Measurements from ENCODE around the gene HOXB2. TPM values are rescaled to one million over a fixed set of nuclear protein-coding genes. Genes with fewer than 3 reads are reported as not detected.

The HOXB2 gene
- total RNA-seq: 1 to 10 TPM; 2.5 to 7.0 TPM
- long read RNA-seq: 0 reads

DNA sequence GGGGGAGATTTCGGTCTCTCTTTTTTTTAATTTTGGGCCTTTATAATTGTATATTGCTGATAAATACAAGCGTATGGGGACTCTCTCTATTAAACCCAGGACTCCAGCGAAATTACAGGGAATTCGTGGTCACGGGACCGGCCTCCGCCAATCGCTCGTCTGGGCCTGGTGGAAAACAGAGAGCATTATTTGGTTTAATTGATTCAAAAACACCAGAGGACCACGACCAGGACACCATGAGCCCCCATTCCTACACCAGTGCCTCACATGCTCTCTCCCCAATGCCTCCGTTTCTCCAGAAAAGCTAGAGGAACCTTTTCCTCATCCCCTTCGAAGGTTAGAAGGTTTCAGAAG lies at the start of gene HOXB2:
HOXB2 (minus strand) TSS at position 88 of the 354 bp plus-strand sequence. CDS start 198 bp downstream, outside the sequence.
- no peak for DNase-seq
- intact Hi-C loops (cut with DNase I, micrococcal nuclease): no loop called here
- no peak for ATAC-seq

DNA sequence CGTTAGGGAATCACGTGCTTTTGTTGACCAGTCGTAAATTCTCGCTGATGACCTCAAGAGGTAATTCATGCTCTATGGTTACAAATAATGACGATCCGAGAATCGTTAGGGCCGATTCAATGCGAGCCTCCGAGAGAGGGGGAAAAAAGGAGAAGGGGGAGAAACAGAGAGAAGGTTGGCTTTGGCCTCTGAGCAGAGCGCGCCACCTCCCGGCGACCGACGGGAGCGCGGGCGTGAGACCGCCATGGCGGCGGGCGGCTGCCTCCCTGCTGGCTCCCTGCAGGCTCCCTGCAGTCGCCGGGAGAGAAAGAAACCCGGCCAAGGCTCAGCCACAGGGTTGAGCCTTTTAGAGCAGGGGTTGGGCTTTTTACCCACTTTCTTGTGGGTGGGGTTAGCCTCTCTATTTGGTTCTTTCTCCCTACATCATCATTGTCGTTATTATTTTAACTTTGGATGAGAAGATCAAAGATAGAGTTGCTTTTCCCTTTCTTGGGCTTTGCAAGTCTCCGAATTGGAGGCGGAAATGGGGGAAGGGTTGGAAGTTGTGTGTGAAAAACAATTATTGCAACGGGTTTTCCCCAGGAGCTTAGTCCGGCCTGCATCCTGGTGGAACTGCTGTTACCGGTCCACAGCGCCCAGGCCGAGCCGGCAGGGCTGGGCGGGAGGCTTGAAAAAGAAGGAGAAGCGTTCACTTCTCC lies 49.1 kb upstream of the HOXB2 start:
- intact Hi-C loops (cut with DNase I, micrococcal nuclease): no loop called here
- no peak for ATAC-seq
- DNase-seq: peak in 1 of 2 donors; percentile 75

DNA sequence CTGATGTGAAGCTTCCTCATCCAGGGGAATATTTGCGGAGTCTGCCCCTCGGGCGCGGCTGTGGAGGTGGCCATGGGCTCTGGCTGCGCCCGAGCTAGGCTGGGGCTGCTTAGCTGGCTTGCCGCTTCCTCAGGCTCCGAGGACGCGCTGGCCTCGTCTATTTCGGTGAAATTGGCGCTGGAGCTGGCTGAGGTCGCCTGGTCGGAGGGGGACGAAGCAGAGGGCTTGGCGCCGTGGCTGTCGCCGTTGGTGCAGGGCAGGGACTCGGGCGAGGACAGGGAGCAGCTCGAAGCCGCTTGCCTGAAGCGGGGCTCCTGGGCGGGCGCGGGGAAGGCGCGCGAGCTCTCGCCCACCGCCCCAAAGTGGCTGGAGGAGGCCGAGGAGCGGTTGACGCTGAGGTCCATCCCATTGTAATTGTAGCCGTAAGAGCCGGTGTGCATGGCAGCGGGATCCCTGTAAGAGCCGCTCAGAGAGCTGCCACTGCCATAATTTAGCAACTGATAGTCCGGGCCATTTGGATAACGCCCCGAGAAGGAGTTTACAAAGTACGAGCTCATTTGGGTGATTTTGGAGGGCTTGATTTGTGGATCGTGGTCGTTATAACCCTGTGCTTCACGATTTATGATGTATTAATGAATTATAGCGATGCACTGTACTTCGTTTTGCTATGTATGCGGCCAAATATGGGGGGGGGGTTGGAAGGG lies 48.4 kb upstream of the HOXB2 start, which contains the start of gene HOXB5:
HOXB5 (minus strand) TSS at position 654 of the 704 bp plus-strand sequence; CDS start at position 557, 97 bp downstream.
- ATAC-seq (no peak), DNase-seq (no peak)
- intact Hi-C loops (cut with DNase I, micrococcal nuclease): no loop called here

GRCh38 chr17:48592577-48592976 lies 47.7 kb upstream of the HOXB2 start:
- intact Hi-C loops (cut with DNase I, micrococcal nuclease): no loop called here
- no peak for ATAC-seq
- DNase-seq: no peak

DNA sequence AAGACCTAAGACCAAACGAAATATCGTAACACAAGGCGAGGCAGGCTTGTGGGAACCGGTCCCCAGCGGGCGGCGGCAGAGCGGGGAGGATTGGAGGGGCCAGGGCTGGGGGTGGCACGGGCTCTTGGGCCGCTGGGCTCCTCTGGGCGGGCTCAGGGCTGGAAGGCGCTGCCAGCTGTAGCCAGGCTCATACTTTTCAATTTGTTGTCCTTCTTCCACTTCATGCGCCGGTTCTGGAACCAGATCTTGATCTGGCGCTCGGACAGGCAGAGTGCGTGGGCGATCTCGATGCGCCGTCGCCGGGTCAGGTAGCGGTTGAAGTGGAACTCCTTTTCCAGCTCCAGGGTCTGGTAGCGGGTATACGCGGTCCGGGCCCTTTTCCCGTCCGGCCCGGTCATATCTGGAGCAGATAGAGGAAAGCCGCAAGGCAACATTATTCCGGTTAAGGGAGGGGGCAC lies 47.2 kb upstream of the HOXB2 start:
- intact Hi-C loops (cut with DNase I, micrococcal nuclease): no loop called here
- no peak for ATAC-seq
- no peak for DNase-seq

DNA sequence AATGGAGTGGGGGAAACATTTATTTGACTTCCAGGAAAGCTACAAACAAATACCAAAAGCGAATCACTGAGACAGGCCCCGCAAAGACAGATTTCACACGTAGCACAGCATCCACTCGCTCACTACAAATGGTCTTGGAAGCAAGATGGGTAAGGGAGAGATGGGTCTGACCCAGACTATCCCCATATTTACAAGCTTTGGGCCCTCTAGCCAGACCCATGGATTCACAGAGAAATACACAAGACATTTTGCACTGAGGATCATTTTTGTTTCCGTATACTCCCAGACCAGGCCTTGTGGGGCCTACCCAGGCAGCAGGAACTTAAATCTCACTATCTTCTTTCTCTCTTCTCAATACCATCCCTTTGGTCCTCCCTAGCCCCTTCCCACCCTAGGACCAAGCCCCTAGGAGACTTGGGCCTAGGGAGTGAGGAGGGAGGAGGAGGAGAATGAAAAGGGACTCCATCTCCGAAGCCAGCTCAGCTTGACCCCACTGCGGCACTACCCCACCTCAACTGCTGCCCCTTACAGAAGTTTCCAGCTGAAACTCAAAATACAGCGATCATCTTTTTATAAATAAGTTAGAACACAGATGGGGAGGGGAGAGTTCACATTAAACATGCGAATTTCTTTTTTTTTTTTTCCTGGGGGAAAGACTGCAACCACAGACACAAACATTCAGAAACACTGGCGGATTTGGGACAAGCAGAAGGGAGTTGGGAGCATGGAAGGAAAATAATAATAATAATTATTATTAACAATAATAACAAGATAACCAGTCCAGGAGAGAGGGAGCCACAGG lies 46.5 kb upstream of the HOXB2 start:
- intact Hi-C loops (cut with DNase I, micrococcal nuclease): no loop called here
- DNase-seq (no peak), ATAC-seq (no peak)

GRCh38 chr17:48590607-48591161 lies 45.8 kb upstream of the HOXB2 start:
- no peak for DNase-seq
- intact Hi-C loops (cut with DNase I, micrococcal nuclease): no loop called here
- peak; percentile 14 for ATAC-seq

DNA sequence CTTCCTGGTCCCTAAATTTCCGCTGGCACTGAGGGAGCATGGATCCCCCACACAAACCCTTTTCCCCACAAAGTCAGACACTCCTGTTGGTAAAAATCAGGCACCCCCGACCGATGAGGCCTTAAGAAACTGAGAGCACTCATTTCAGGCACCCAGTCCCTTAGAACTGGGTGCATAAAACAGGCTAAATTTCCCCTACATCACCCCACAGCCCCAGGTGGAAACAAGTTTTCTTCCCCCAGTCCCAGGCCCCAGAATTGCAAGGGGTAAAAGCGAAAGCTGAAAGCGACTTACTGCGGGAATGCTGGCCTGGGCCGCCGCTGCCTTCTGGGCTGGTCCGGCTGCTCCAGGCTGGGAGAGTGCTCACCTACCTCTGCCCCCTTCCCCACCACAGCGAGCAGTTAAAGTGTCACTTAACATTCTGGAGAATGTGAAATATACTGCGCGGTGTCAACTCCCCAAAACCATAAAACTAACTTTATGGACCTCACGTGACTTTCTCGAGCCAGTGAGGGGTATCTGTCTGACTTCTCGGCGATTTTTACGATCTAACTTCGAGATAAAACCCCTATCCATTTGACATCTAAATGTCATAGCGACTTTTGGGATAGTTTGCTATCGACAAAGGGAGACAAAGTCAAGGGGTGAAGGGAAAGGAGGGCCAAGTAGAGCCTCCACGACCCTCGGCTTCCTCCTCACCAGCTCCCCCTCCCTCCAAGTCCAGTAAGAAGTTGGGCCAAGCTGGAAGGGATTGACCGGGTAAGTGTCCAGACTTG lies 45.1 kb upstream of the HOXB2 start, which contains the start of gene HOXB3:
HOXB3 (minus strand) TSS at position 411 of the 776 bp plus-strand sequence. CDS start 37,767 bp downstream, outside the sequence.
- DNase-seq: no peak
- intact Hi-C loops (cut with DNase I, micrococcal nuclease): no loop called here
- peak; percentile 42 for ATAC-seq

DNA sequence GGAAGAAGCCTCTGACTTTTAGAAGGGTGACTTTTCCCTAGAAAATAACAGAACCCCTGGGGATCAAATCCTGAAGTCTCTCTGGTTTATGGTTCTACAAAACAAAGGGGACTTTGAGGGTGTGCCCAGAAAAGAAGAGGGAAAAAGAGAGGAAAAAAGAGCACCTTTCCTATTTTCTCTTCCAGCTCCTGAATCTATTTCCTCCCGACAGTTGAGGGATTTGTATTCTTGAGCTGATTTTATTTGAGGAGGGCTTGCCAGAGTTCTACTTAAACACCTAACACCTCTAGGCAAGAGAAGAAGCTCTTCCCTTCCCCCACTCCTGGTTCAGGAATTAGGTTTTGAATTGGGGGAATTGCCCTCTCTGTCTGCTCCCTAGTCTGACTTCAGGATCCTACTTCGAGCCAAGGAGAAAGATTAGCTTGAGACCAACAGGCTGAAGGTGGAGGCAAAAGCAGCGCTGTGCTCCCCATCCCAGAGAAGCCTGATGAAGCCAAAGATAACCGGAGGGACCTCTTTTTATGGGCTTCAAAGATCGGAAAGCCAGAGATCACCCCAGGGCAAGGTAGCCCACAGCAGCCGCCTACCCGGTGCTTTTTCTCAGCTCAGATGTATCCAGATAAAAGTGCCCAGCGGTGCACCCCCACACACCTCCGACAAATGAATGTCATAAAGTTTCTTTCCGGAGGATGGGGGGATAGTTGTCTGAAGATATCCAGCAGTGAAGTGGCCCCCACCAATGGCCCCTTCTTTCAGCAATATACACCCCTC lies 44.3 kb upstream of the HOXB2 start:
- DNase-seq (no peak), ATAC-seq (no peak)
- intact Hi-C loops (cut with DNase I, micrococcal nuclease): no loop called here

DNA sequence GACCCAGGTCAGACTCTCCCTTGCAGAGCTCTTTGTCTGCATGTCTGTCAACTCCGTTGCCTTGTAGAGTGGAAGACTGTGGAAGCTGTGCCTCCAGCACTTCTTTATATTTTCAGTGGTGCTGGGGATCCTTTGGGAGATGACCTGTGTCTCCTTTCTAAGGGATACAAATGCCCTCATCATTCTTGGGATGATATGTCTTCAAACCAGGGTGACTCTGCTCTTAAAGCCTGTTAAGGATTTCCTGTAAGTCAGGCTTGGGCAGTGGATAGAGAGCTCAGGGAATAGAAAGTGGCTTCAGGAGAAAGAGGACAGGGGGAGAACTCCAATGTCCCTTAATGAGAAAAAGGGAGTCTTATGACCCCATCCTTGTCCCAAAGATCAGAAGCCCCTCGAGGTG lies 43.6 kb upstream of the HOXB2 start:
- ATAC-seq (no peak), DNase-seq (no peak)
- intact Hi-C loops (cut with DNase I, micrococcal nuclease): no loop called here

DNA sequence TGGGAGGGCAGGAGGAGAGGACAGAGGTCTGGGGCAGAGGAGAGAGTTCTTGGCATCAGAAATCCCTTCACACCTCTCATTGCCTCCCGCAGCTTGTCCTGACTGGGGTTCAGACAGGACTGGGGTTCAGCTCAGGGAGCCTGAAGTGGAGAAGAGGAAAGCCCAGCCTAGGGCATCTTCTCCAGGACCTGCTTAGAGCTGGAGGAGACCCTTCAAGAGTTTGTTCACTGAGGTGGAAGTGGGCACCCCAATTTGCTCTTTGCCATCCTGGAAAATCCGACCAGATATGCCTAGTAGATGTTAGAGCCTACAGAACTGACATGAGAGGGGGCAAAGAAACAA lies 43.1 kb upstream of the HOXB2 start:
- ATAC-seq (no peak), DNase-seq (no peak)
- intact Hi-C loops (cut with DNase I, micrococcal nuclease): no loop called here

GRCh38 chr17:48587276-48588073 lies 42.6 kb upstream of the HOXB2 start:
- ATAC-seq (no peak), DNase-seq (no peak)
- intact Hi-C loops (cut with DNase I, micrococcal nuclease): no loop called here

DNA sequence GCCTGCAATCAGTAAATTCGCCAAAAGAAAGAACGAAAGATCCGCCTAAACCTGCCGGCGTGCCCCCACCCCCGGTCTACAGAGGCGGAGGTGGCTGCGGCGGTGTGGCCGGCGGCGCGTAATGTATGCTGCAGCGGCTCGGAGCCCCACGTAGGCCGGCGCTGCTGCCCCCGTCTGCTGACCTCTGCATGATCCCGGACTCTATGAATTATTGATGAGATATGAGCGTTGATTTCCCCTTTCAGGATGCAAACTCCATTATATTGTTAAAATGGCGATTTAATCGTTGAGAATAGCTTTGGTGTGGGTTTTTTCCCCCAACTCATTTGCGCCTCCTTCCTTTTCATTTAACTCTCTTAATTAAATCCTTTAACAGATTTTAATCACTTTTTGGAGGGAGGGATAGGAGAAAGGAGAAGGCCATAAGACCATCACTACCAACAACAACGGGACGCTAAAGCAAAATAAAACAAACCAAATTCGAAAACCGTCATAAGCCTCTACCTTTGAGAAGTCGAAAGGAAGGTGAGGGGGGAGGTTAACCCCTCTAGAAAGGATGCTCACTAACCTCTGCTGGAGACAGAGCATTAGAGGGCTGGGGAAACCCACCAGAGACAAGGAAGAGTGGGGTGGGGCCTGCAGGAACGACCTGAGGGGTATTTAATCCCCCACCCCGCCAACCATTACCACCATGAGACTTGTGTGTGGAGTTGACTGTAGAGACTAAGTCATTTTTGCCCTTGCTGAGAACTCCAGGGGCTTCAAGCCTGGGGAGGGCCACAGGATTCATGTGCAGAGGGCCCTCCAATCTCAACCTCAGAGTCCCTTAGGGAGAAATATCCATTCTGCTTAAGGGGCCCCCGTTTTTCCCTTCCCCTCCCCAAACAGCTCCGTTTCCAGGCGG lies 41.7 kb upstream of the HOXB2 start:
- intact Hi-C loops (cut with DNase I, micrococcal nuclease): no loop called here
- DNase-seq (no peak), ATAC-seq (no peak)

DNA sequence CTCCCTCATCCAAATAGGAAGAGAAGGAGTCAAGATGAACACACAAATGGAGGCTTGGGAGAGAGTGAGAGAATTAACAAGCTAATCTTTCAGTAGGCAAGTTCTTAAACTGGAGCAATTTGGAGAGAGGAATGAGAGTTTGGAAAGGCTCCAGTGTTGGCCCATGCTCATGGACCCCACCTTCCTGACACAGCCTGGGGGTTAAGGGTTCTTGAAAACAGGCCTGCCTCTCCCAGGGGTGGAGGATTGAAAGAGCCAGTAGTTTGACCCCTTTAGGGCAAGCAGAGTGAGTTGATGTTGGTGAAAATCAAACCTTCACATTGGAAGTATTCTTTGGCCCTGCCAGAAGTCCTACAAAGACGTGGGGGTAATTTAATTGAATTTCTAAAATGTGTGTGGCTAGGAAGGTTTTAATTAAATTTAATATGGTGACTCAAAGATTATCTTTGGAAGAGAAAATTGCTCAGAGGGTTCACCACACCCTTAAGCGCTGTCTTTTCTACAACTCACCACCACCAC lies 39.4 kb upstream of the HOXB2 start:
- intact Hi-C loops (cut with DNase I, micrococcal nuclease): no loop called here

GRCh38 chr17:48583708-48584222 lies 38.9 kb upstream of the HOXB2 start:
- no peak for ATAC-seq
- intact Hi-C loops (cut with DNase I, micrococcal nuclease): no loop called here
- no peak for DNase-seq

More for the DNA sequence above, 39.4 kb upstream of the HOXB2 start:
- ATAC-seq (no peak), DNase-seq (no peak)

DNA sequence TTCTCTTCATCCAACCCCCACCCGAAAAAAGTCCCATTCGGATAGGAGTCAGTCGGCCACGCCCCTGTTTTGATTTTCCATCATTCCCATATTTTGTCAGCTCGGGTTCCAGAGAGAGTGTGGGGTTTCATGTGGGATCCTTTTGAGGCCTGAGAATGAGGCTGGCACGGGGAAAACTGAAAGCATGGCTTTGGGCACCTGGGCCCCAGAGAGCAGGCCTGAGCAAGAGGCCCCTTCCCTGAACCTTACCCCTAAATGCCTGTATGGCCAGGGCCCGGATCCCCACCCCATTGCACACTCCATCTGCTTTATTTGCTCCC lies 37.8 kb upstream of the HOXB2 start:
- intact Hi-C loops (cut with DNase I, micrococcal nuclease): no loop called here
- no peak for DNase-seq
- ATAC-seq: no peak
